GM23338 (cell line): Measurements from ENCODE around the gene LATS1. TPM values are rescaled to one million over a fixed set of nuclear protein-coding genes. Genes with fewer than 3 reads are reported as not detected.
A peak's percentile ranks its signal among the peaks of the same experiment; 100 is the strongest.

ENCODE experiments used
- ATAC-seq: fragments of 200-7000 bp; cut with Tn5 transposase; 3 replicates; pipeline ENCODE4 v1.9.1; 2020
- DNase-seq: peaks from one replicate; pipeline ENCODE4 v3.0.0-alpha.2; 2015; ENCODE audit warnings: low spot score
- H2AFZ ChIP-seq: fragments of 200-600 bp; sonication (generic); 2 replicates; pipeline ENCODE4 v1.8.0; 2016; ENCODE audit warnings: antibody characterized with exemption, mild to moderate bottlenecking, moderate library complexity
- H3F3A ChIP-seq: fragments of 200-600 bp; sonication (generic); replicated peaks from 2 replicates; pipeline ENCODE4 v1.8.0; 2017; ENCODE audit warnings: antibody characterized with exemption, mixed run types, low read depth
- H3K27ac ChIP-seq: fragments of 200-600 bp; sonication (generic); 2 replicates; pipeline ENCODE4 v1.6.1; 2016; ENCODE audit warnings: low read depth
- H3K27me3 ChIP-seq: fragments of 200-600 bp; sonication (generic); 2 replicates; pipeline ENCODE4 v1.8.0; 2016; ENCODE audit warnings: mild to moderate bottlenecking, mixed run types, moderate library complexity; ENCODE audit not compliant: insufficient read depth
- H3K36me3 ChIP-seq: fragments of 200-600 bp; sonication (generic); 2 replicates; pipeline ENCODE4 v1.8.0; 2016; ENCODE audit warnings: mild to moderate bottlenecking; ENCODE audit not compliant: insufficient read depth
- H3K4me1 ChIP-seq: fragments of 200-600 bp; sonication (generic); 2 replicates; pipeline ENCODE4 v1.8.0; 2016; ENCODE audit warnings: mild to moderate bottlenecking, moderate library complexity; ENCODE audit not compliant: insufficient read depth
- H3K4me2 ChIP-seq: fragments of 200-600 bp; sonication (generic); 2 replicates; pipeline ENCODE4 v1.7.1; 2017; ENCODE audit warnings: mixed run types
- H3K4me3 ChIP-seq: fragments of 200-600 bp; sonication (generic); 2 replicates; pipeline ENCODE4 v1.6.1; 2016; ENCODE audit warnings: mixed run types
- H3K79me2 ChIP-seq: fragments of 200-600 bp; sonication (generic); replicated peaks from 2 replicates; pipeline ENCODE4 v1.8.0; 2017; ENCODE audit warnings: mild to moderate bottlenecking; ENCODE audit not compliant: insufficient read depth
- H3K9me2 ChIP-seq: fragments of 200-600 bp; sonication (generic); 2 replicates; pipeline ENCODE4 v1.8.0; 2017; ENCODE audit not compliant: insufficient read depth
- H4K20me1 ChIP-seq: fragments of 200-600 bp; sonication (generic); replicated peaks from 2 replicates; pipeline ENCODE4 v1.8.0; 2017; ENCODE audit warnings: mild to moderate bottlenecking; ENCODE audit not compliant: insufficient read depth
- H3K27ac Mint-ChIP-seq: 2 replicates; pipeline ENCODE4 v1.8.0; 2020; ENCODE audit warnings: inconsistent platforms, mild to moderate bottlenecking, moderate library complexity, mixed read lengths
- H3K27me3 Mint-ChIP-seq: 3 replicates; pipeline ENCODE4 v1.8.0; 2022; ENCODE audit warnings: low read depth, mild to moderate bottlenecking, moderate library complexity, mixed read lengths, inconsistent platforms; ENCODE audit not compliant: insufficient read depth, poor library complexity
- H3K36me3 Mint-ChIP-seq: 3 replicates; pipeline ENCODE4 v1.8.0; 2021; ENCODE audit warnings: low read depth, mild to moderate bottlenecking, inconsistent platforms, moderate library complexity, mixed read lengths
- H3K4me1 Mint-ChIP-seq: 3 replicates; pipeline ENCODE4 v1.8.0; 2020; ENCODE audit warnings: mild to moderate bottlenecking, inconsistent platforms, mixed read lengths
- H3K4me3 Mint-ChIP-seq: 3 replicates; pipeline ENCODE4 v1.8.0; 2021; ENCODE audit warnings: moderate library complexity, mild to moderate bottlenecking, inconsistent platforms, mixed read lengths
- H3K9me3 Mint-ChIP-seq: 3 replicates; pipeline ENCODE4 v1.8.0; 2020; ENCODE audit warnings: moderate library complexity, mild to moderate bottlenecking, inconsistent platforms, mixed read lengths
- CREB1 ChIP-seq: fragments of 250-450 bp; sonication (Bioruptor Pico); IDR thresholded peaks from 2 replicates; pipeline ENCODE4 v1.5.0; 2020; ENCODE audit warnings: low read depth, mild to moderate bottlenecking, moderate library complexity
- CTCF ChIP-seq, 2 experiments: fragments of 200-600 bp in 1 of 2; sonication (generic) in 1 of 2; conservative IDR thresholded peaks; 2 replicates each; pipeline versions ENCODE4 v1.5.1 to v1.6.1; 2016 to 2017; ENCODE audit warnings: antibody characterized with exemption in 2 of 2, low read depth in 2 of 2, mild to moderate bottlenecking in 2 of 2, moderate library complexity in 1 of 2
- ETS1 ChIP-seq: IDR thresholded peaks from 2 replicates; pipeline ENCODE4 v1.6.1; 2016; ENCODE audit warnings: antibody characterized with exemption
- EZH2 ChIP-seq: fragments of 200-600 bp; sonication (generic); IDR thresholded peaks from one replicate; pipeline ENCODE4 v1.8.0; 2017; ENCODE audit warnings: antibody characterized with exemption, mild to moderate bottlenecking, low read depth; ENCODE audit not compliant: unreplicated experiment
- EZH2phosphoT487 ChIP-seq: fragments of 200-600 bp; sonication (generic); IDR thresholded peaks from one replicate; pipeline ENCODE4 v1.8.1; 2018; ENCODE audit warnings: antibody characterized with exemption; ENCODE audit not compliant: unreplicated experiment
- JUNB ChIP-seq: IDR thresholded peaks from one replicate; pipeline ENCODE4 v1.6.1; 2016; ENCODE audit warnings: antibody characterized with exemption; ENCODE audit not compliant: unreplicated experiment
- NANOG ChIP-seq: IDR thresholded peaks from 2 replicates; pipeline ENCODE4 v1.6.1; 2016; ENCODE audit warnings: antibody characterized with exemption, borderline replicate concordance
- POLR2AphosphoS5 ChIP-seq: IDR thresholded peaks from 2 replicates; pipeline ENCODE4 v1.6.1; 2016; ENCODE audit warnings: antibody characterized with exemption, low read depth
- REST ChIP-seq: IDR thresholded peaks from one replicate; pipeline ENCODE4 v1.6.1; 2018; ENCODE audit warnings: antibody characterized with exemption; ENCODE audit not compliant: unreplicated experiment
- STAT1 ChIP-seq: IDR thresholded peaks from one replicate; pipeline ENCODE4 v1.6.1; 2016; ENCODE audit warnings: antibody characterized with exemption; ENCODE audit not compliant: unreplicated experiment
- ZNF114 ChIP-seq: fragments of 250-450 bp; sonication (Bioruptor Pico); IDR thresholded peaks from 2 replicates; pipeline ENCODE4 v1.5.0; 2020; ENCODE audit warnings: mild to moderate bottlenecking, moderate library complexity
- ZNF331 ChIP-seq: fragments of 250-450 bp; sonication (Bioruptor Pico); IDR thresholded peaks from 2 replicates; pipeline ENCODE4 v1.5.0; 2020; ENCODE audit warnings: low read depth, mild to moderate bottlenecking, moderate library complexity
- polyA plus RNA-seq: library from polyadenylated mRNA; unstranded; fragments of >200 nt; fragmentation: Nextera tagmentation; extraction: Ambion mirVana; gene quantifications from 2 replicates; pipeline ENCODE4 v1.2.1, GENCODE V29; 2016
- total RNA-seq: library from RNA; depleted of rRNA; stranded (reverse); fragments of >200 nt; shearing (Covaris generic); gene quantifications from 2 replicates; pipeline ENCODE4 v1.2.3, GENCODE V29; 2014

LATS1 gene
- total and polyA plus RNA-seq, 2 experiments from 2014 or later, result 7.5 to 18.8 TPM

- DNase-seq (no peak), ATAC-seq (no peak)
- no peak overlapping the region for H2AFZ ChIP-seq
- Mint-ChIP-seq H3K4me1 (no peaks in the 10 kb centered on the region), H3K27ac (no peak overlapping the region), H3K4me3 (no peak overlapping the region), H3K36me3 (peaks cover 3% of the 10 kb centered on the region), H3K9me3 (no peaks in the 10 kb centered on the region), H3K27me3 (no peaks in the 10 kb centered on the region)
- no peak overlapping the region for H3K4me3 ChIP-seq
- peaks cover 9% of the 10 kb centered on the region; the same call in 1 of the 2 replicates for H4K20me1 ChIP-seq
- H3K9me2 ChIP-seq, result no peaks in the 10 kb centered on the region
- no peak overlapping the region for H3K27ac ChIP-seq
- H3K27me3 ChIP-seq, result no peaks in the 10 kb centered on the region
- no peaks in the 10 kb centered on the region for H3K4me1 ChIP-seq
- no peaks in the 10 kb centered on the region for H3K36me3 ChIP-seq
- no peaks in the 10 kb centered on the region for H3F3A ChIP-seq
- no peaks in the 10 kb centered on the region; the same call in 1 of the 2 replicates for H3K79me2 ChIP-seq
- no peak overlapping the region for H3K4me2 ChIP-seq
- no peak for TF ChIP-seq JUNB
- no peak for TF ChIP-seq NANOG
- no peak for TF ChIP-seq ZNF114 (CRISPR knock-in tag)
- TF ChIP-seq CTCF (conservative IDR thresholded peaks at IDR 0.05; ENCODE audit: low read depth in 2 of 2), result no peak
- TF ChIP-seq STAT1, result no peak
- TF ChIP-seq REST, result no peak
- TF ChIP-seq EZH2, result no peak
- no peak for TF ChIP-seq POLR2AphosphoS5
These were observed 83.6 kb downstream of the LATS1 start for GRCh38 chr6:149634315-149634714.

- Mint-ChIP-seq H3K4me1 (no peaks in the 10 kb centered on the region), H3K9me3 (no peaks in the 10 kb centered on the region; the same call in 2 of the 3 replicates), H3K27me3 (no peaks in the 10 kb centered on the region), H3K36me3 (peaks cover 8% of the 10 kb centered on the region; the same call in 2 of the 3 replicates), H3K4me3 (no peak overlapping the region), H3K27ac (peak overlapping the region; percentile 15; the same call in 1 of the 2 replicates)
- Histone ChIP-seq H3K4me1 (no peaks in the 10 kb centered on the region), H4K20me1 (0 out of 2 replicates have a peak, but pooled peaks cover 3% of the 10 kb centered on the region), H3K27me3 (no peaks in the 10 kb centered on the region), H2AFZ (no peak overlapping the region), H3K79me2 (no peaks in the 10 kb centered on the region), H3K4me3 (no peak overlapping the region), H3K9me2 (no peaks in the 10 kb centered on the region), H3K4me2 (no peak overlapping the region), H3K36me3 (no peaks in the 10 kb centered on the region), H3K27ac (0 out of 2 replicates have a peak overlapping the region, but pooled peaks have one; percentile 45), H3F3A (no peaks in the 10 kb centered on the region)
- ATAC-seq (no peak), DNase-seq (no peak)
- no peak for TF ChIP-seq EZH2
- no peak for TF ChIP-seq STAT1
- no peak for TF ChIP-seq EZH2phosphoT487
- TF ChIP-seq ZNF114 (CRISPR knock-in tag), result no peak
- no peak for TF ChIP-seq REST
- no peak for TF ChIP-seq ETS1
- no peak for TF ChIP-seq CREB1 (CRISPR knock-in tag)
- TF ChIP-seq ZNF331 (CRISPR knock-in tag), result no peak
These were observed 88.9 kb downstream of the LATS1 start for GRCh38 chr6:149628875-149629510.
